Immature natural killer cell (primary cell): ENCODE results near the gene PAXX. TPM values are rescaled to one million over a fixed set of nuclear protein-coding genes. Genes with fewer than 3 reads are reported as not detected.
"Not testable (repeated sequence)": the region's sequence is repeated elsewhere in the genome, so short reads cannot be mapped to it uniquely, and the experiment has no call there.

Experiments used
- DNase-seq, 3 donors: peaks; one replicate each; pipeline ENCODE4 v3.0.0; 2022; ENCODE audit warnings: mixed read lengths in 1 of 3
- H3K27ac Mint-ChIP-seq, 6 donors: one replicate each; pipeline ENCODE4 v1.8.0; 2020; ENCODE audit warnings: mixed read lengths in 6 of 6, mild to moderate bottlenecking in 5 of 6, inconsistent platforms in 4 of 6, moderate library complexity in 3 of 6
- H3K27me3 Mint-ChIP-seq, 3 donors: one replicate each; pipeline ENCODE4 v1.8.0; 2020 to 2021; ENCODE audit warnings: low read depth in 3 of 3, mild to moderate bottlenecking in 3 of 3, mixed read lengths in 3 of 3, moderate library complexity in 3 of 3, inconsistent platforms in 1 of 3
- H3K36me3 Mint-ChIP-seq, 3 donors: one replicate each; pipeline ENCODE4 v1.8.0; 2020; ENCODE audit warnings: mixed read lengths in 3 of 3, inconsistent platforms in 2 of 3, mild to moderate bottlenecking in 2 of 3
- H3K4me1 Mint-ChIP-seq, 2 donors: one replicate each; pipeline ENCODE4 v1.8.0; 2020; ENCODE audit warnings: inconsistent platforms in 2 of 2, mild to moderate bottlenecking in 2 of 2, mixed read lengths in 2 of 2, moderate library complexity in 1 of 2
- H3K4me3 Mint-ChIP-seq, 5 donors: one replicate each; pipeline ENCODE4 v1.8.0; 2020; ENCODE audit warnings: mild to moderate bottlenecking in 5 of 5, mixed read lengths in 5 of 5, inconsistent platforms in 3 of 5, moderate library complexity in 3 of 5
- H3K9me3 Mint-ChIP-seq, 6 donors: one replicate each; pipeline ENCODE4 v1.8.0; 2020; ENCODE audit warnings: mild to moderate bottlenecking in 6 of 6, mixed read lengths in 6 of 6, inconsistent platforms in 4 of 6, moderate library complexity in 3 of 6
- polyA plus RNA-seq, 3 donors: library from polyadenylated mRNA; unstranded; fragments of 300-500 nt; fragmentation: Illumina TruSeq; gene quantifications; one replicate each; pipeline ENCODE4 v1.2.3, GENCODE V29; 2021

Gene PAXX
- polyA plus RNA-seq, 3 donors from 2014 or later, result 135 to 207 (median 182) TPM

DNA sequence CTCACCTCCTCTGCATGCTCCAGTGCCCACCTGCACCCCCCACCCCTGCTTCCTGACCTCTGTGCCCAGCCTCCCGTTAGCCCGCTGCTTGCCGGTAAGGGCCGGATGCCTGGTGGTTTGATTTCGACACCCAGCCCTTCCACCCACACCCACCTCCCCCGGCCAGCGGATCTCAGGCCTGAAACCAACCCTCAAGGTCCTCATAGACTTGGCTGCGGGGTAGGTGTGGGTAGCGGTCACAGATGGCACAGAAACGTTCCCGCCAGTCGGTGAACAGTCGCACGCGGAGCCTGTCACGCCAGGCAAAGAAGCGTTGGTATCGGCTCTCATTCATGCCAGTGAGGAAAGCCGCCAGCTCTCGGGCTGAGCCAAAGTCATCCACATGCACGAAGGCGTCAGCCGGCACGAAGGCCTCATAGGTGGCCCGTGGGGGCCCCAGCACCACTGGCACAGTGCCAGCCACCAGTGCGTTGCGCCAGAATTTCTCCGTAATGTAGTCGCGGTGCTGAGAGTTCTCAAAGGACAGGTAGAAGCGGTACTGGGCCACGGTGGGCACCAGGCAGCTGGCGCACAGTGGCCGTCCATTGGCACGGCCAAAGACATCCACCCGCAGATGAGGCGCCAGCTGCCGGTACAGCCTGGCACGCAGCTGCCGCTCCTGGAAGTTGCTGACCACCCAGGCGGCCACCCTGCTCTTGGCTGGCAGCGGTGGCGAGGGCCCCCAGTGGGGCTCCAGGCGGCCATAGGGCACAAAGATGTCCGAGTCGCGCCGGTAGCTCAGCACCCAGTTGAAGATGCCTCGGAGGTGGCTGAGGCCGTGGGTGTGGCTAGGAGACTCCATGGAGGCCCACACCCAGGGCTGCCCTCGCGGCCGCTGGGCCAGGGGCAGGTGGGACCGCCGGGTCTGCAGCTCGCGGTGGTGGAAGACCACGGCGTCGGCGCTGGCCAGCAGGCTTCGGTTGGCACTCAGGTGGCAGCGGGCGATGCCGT, 38.6 kb downstream of the PAXX start:
- H3K4me3 Mint-ChIP-seq, result peak overlapping the region; percentile 88 to 91 (median 88)
- H3K27me3 Mint-ChIP-seq, result peaks cover 8 to 25% (median 16%) of the 10 kb centered on the region in 3 donors
- peak overlapping the region; percentile 89 to 98 (median 94) for H3K27ac Mint-ChIP-seq
- peaks cover 68% of the 10 kb centered on the region in 2 donors for H3K4me1 Mint-ChIP-seq
- H3K9me3 Mint-ChIP-seq, result no peaks in the 10 kb centered on the region
- H3K36me3 Mint-ChIP-seq, result no peaks in the 10 kb centered on the region
- DNase-seq, result peak; percentile 83 to 84 (median 83)

DNA sequence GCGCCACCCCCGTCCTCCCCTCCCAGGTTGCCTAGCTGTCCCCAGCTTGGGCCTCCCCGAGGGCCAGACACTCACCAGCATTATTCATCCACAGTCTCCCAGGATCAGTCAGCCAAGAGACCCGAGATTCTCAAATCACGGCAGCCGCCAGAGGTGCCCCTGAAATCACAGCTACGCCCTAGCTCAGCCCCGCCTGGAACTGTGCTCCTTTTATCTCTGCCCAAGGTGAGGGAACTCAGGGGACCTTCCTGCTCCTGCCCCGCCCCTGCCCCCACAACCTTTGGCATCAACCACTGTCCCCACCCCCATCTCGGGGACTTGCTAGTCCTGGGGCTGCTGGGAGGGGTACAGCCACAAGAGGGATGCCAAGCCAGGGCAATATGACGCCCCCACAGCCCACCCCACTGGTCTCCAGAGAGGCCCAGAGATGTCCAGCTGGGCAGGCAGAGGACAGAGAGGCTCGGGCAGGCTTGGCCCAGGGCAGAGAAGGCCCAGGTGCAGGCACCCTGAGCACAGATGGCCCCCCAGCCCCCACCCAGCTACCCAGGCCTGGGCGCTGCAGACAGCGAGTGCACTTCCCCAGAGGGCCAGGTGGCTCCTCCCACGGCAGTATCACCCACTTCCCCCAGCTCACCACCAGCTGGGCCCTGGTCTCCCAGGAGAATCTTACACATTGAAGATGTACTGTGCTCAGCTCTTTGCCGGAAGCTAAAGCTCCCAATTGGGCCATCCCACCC, 39.9 kb downstream of the PAXX start, which contains the start of gene FUT7:
Gene FUT7, minus strand, starts transcription at position 185 of the 737 bp plus-strand sequence. Its CDS starts 97 bp downstream, at position 88.
- Mint-ChIP-seq H3K4me1 (peaks cover 57 to 61% of the 10 kb centered on the region in 2 donors), H3K9me3 (no peaks in the 10 kb centered on the region), H3K27me3 (peaks cover 8 to 25% (median 16%) of the 10 kb centered on the region in 3 donors), H3K27ac (peak within 1 kb of the TSS; percentile 89 to 98 (median 94)), H3K4me3 (peak within 1 kb of the TSS; percentile 88 to 91 (median 88)), H3K36me3 (no peaks in the 10 kb centered on the region)
- peak in 1 of 3 donors; percentile 39 for DNase-seq

- Mint-ChIP-seq H3K4me3 (peak overlapping the region; percentile 79 to 91 (median 85)), H3K9me3 (no peaks in the 10 kb centered on the region), H3K4me1 (peaks cover 54 to 57% of the 10 kb centered on the region in 2 donors), H3K27me3 (peaks cover 8 to 26% (median 13%) of the 10 kb centered on the region in 3 donors), H3K27ac (peak overlapping the region; percentile 69 to 93 (median 88)), H3K36me3 (no peaks in the 10 kb centered on the region)
- DNase-seq, result peak; percentile 41 to 59 (median 55)
Measured at GRCh38 chr9:137032858-137033257, 40.6 kb downstream of the PAXX start.

- H3K36me3 Mint-ChIP-seq, DNase-seq, H3K9me3 Mint-ChIP-seq: not testable (repeated sequence)
- Mint-ChIP-seq H3K4me3 (peak overlapping the region; percentile 79 to 91 (median 85)), H3K27me3 (peaks cover 8 to 26% (median 16%) of the 10 kb centered on the region in 3 donors), H3K4me1 (peaks cover 54 to 57% of the 10 kb centered on the region in 2 donors), H3K27ac (peak overlapping the region in 5 of 6 donors; percentile 40 to 93 (median 88))
Measured at GRCh38 chr9:137033481-137033880, 41.3 kb downstream of the PAXX start.

- H3K9me3 Mint-ChIP-seq, result no peaks in the 10 kb centered on the region
- no peaks in the 10 kb centered on the region for H3K36me3 Mint-ChIP-seq
- peaks cover 50 to 52% of the 10 kb centered on the region in 2 donors for H3K4me1 Mint-ChIP-seq
- DNase-seq, result no peak
- peak overlapping the region; percentile 79 to 91 (median 85) for H3K4me3 Mint-ChIP-seq
- peaks cover 7 to 25% (median 12%) of the 10 kb centered on the region in 3 donors for H3K27me3 Mint-ChIP-seq
- peak overlapping the region; percentile 68 to 90 (median 86) for H3K27ac Mint-ChIP-seq
Measured at GRCh38 chr9:137034039-137034708, 42.0 kb downstream of the PAXX start.

DNA sequence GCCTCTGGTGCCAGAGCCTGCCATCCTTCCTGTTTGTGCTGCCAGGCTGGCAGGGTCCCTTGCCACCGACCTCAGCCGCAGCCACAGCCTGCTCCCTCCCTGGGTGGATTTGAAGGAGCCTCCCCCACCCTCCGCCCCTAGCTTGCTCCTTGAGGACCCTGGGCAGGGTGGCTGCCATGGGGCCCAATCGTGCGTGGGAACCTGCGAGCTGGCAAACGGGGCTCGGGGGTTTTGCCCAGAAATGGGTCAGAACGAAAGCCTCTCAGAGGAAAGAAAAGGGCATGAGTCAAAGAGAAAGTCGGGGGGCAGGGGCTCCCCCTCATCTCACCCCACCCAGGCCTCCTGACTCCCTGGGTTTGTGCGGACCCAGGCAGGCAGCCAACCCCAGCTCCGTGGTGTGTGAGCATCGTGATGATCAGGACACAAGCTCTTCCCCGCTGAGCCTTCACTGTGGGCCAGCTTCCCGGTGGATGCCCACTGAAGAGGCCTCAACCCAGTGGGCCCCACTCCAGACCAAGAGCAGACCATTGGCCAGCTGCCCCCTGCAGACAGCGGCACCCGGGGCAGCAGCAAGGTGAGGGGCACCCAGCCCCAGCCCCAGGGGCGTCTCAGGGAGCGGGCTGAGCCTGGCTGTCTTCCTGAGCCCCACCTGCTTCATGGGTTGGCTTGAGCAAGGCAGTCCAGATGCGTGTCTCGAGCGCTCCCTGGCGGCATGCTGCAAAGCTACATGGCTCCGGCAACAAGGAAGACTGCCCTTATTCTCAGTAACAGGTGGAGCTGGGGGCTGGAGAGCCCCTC, 42.7 kb downstream of the PAXX start:
- Mint-ChIP-seq H3K27me3 (peaks cover 7 to 19% (median 12%) of the 10 kb centered on the region in 3 donors), H3K4me1 (peaks cover 43 to 44% of the 10 kb centered on the region in 2 donors), H3K36me3 (no peaks in the 10 kb centered on the region), H3K4me3 (peak overlapping the region; percentile 67 to 83 (median 81)), H3K9me3 (no peaks in the 10 kb centered on the region), H3K27ac (peak overlapping the region; percentile 68 to 90 (median 86))
- peak; percentile 82 to 87 (median 87) for DNase-seq

- no peaks in the 10 kb centered on the region for H3K36me3 Mint-ChIP-seq
- peak overlapping the region in 1 of 5 donors; percentile 82 for H3K4me3 Mint-ChIP-seq
- DNase-seq, result no peak
- H3K4me1 Mint-ChIP-seq, result peaks cover 38 to 42% of the 10 kb centered on the region in 2 donors
- peak overlapping the region in 3 of 6 donors; percentile 72 to 87 (median 75) for H3K27ac Mint-ChIP-seq
- H3K27me3 Mint-ChIP-seq, result peaks cover 7 to 16% (median 8%) of the 10 kb centered on the region in 3 donors
- H3K9me3 Mint-ChIP-seq, result no peaks in the 10 kb centered on the region
Measured at GRCh38 chr9:137035507-137035834, 43.2 kb downstream of the PAXX start.

DNA sequence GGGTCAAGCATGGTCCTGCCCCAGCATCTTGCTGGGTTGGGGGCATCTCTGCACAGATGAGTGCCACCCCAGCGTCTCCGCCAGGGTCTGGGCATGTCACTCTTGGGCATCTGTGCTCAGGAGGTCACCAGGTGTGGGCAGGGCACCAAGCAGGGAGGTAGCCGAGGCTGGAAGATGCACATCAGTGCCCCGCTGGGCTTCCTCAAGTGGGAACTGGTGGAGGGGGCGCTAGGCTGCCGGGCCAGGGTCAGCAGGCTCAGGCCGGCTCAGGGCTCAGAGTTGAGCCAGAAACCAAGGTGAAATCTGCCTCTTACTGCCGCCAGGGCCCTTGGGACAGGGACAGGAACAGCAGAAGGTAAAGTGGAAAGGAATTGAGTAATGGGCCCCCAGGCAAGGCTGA, 43.7 kb downstream of the PAXX start:
- Mint-ChIP-seq H3K4me3 (no peak overlapping the region), H3K27me3 (peaks cover 2 to 11% (median 4%) of the 10 kb centered on the region in 3 donors), H3K36me3 (no peaks in the 10 kb centered on the region), H3K4me1 (peaks cover 33 to 37% of the 10 kb centered on the region in 2 donors), H3K9me3 (no peaks in the 10 kb centered on the region), H3K27ac (no peak overlapping the region)
- no peak for DNase-seq

DNA sequence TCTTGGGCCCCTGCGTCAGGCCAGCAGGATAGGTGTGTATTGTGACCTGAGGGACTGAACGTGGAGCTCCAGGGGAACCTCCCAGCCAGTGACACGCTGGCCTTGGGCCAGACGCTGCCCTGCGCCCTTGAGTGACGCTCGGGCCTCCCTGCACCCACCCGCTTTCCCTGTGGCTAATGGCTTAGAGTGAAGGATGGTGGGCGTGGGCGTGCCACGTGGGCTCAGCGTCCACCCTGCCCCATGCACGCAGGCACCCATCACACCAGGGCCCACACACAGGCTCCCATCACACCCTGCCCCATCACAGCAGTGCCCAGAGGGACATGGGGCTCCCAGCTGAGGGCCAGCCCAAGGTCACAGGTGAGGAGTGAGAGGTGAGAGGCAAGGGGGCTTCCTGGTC, 44.8 kb downstream of the PAXX start:
- Mint-ChIP-seq H3K36me3 (no peaks in the 10 kb centered on the region), H3K9me3 (no peaks in the 10 kb centered on the region), H3K4me1 (peaks cover 27 to 31% of the 10 kb centered on the region in 2 donors), H3K4me3 (no peak overlapping the region), H3K27ac (no peak overlapping the region), H3K27me3 (peaks cover 0 to 11% (median 2%) of the 10 kb centered on the region in 3 donors)
- DNase-seq, result no peak

DNA sequence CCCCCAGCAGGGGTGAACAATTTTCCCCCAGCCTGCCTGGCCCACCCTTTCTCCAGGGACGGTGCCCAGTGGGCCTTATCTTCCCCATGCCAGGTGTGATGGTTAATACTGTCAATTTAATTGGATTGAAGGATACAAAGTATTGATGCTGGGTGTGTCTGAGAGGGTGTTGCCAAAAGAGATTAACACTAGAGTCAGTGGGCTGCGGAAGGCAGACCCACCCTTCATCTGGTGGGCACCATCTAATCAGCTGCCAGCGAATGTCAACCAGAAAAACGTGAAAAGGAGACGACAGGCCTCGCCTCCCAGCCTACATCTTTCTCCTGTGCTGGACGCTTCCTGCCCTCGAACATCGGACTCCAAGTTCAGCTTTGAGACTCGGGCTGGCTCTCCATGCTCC, 45.3 kb downstream of the PAXX start:
- Mint-ChIP-seq H3K27ac (no peak overlapping the region), H3K4me1 (peaks cover 24 to 26% of the 10 kb centered on the region in 2 donors), H3K36me3 (no peaks in the 10 kb centered on the region), H3K9me3 (no peaks in the 10 kb centered on the region), H3K4me3 (no peak overlapping the region), H3K27me3 (peaks cover 0 to 11% (median 2%) of the 10 kb centered on the region in 3 donors)
- DNase-seq, result no peak

DNA sequence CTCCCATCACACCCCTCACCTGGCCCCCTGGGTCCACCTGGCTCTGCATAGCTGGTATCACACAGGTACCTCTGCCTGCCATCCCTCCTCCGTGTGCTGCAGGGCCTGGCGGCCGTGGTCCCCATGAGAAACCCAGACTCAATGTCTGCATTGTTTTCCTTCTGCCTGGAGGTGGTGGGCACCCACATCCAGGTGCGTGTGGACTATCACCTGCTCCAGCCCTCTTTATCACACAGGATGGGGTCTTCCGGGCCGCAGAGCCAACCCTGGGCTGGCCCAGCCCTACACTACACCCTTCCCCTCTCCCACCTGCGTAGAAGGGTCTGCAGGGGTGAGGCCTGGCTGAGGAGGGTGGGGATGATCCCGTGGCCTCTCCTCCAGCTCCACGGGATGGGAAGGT, 46.7 kb downstream of the PAXX start:
- Mint-ChIP-seq H3K9me3 (no peaks in the 10 kb centered on the region), H3K27ac (no peak overlapping the region), H3K4me1 (peaks cover 10 to 12% of the 10 kb centered on the region in 2 donors), H3K27me3 (peaks cover 0 to 17% (median 4%) of the 10 kb centered on the region in 3 donors), H3K36me3 (no peaks in the 10 kb centered on the region), H3K4me3 (no peak overlapping the region)
- DNase-seq, result no peak

GRCh38 chr9:137039611-137040366, 47.6 kb downstream of the PAXX start:
- Mint-ChIP-seq H3K4me3 (no peak overlapping the region), H3K36me3 (no peaks in the 10 kb centered on the region), H3K27ac (no peak overlapping the region), H3K4me1 (peaks cover 7 to 8% of the 10 kb centered on the region in 2 donors), H3K27me3 (peaks cover 1 to 20% (median 5%) of the 10 kb centered on the region in 3 donors), H3K9me3 (no peaks in the 10 kb centered on the region)
- DNase-seq, result no peak
